ENCODE measurements around the gene SLC41A2. TPM values are rescaled to one million over a fixed set of nuclear protein-coding genes. Genes with fewer than 3 reads are reported as not detected.

The SLC41A2 gene
- total RNA-seq, 1 experiment from 2014 or later = 3.8 TPM

DNA sequence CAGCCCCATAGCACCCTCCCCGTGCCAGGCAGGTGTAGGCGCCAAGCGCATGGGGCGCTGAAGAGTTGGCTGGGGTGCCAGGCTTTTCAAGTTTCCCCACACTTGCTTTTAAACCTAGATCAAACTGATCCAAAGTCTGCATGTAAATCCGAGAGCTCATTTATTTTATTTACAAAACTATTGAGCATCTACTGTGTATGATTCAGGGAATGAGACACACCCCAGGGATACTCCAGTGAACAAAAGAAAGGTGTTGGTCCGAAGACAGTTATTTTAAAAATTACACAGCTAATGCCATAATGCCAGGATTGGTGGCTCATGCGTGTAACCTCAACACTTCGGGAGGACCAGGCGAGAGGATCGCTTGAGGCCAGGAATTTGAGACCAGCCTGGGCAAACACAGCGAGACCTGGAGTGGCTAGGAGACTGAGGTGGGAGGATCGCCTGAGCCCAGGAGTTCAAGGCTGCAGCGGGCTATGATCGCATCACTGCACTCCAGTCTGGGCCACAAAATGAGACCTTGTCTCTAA, 780 bp upstream of the SLC41A2 start:
- H3K9me3 Mint-ChIP-seq = no peaks in the 10 kb centered on the region
- peaks cover 42% of the 10 kb centered on the region for H3K27me3 Mint-ChIP-seq (ENCODE audit: low read depth)
- peaks cover 24% of the 10 kb centered on the region for H3K4me1 Mint-ChIP-seq
- H3K36me3 Mint-ChIP-seq = no peaks in the 10 kb centered on the region
- H3K4me3 Mint-ChIP-seq = peak overlapping the region; percentile 82
- no peak for DNase-seq (ENCODE audit: low spot score)
- TF ChIP-seq MAX (CRISPR knock-in tag; IDR thresholded peaks at IDR 0.05) = no peak
- TF ChIP-seq, protein P1, sequence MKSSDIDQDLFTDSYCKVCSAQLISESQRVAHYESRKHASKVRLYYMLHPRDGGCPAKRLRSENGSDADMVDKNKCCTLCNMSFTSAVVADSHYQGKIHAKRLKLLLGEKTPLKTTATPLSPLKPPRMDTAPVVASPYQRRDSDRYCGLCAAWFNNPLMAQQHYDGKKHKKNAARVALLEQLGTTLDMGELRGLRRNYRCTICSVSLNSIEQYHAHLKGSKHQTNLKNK (CRISPR knock-in tag; IDR thresholded peaks at IDR 0.05) = no peak
- no peak for TF ChIP-seq TCF7 (CRISPR knock-in tag; IDR thresholded peaks at IDR 0.05; ENCODE audit: low read depth)
- TF ChIP-seq ZNF219 (CRISPR knock-in tag; IDR thresholded peaks at IDR 0.05; ENCODE audit: borderline replicate concordance) = no peak
- TF ChIP-seq, protein P2, sequence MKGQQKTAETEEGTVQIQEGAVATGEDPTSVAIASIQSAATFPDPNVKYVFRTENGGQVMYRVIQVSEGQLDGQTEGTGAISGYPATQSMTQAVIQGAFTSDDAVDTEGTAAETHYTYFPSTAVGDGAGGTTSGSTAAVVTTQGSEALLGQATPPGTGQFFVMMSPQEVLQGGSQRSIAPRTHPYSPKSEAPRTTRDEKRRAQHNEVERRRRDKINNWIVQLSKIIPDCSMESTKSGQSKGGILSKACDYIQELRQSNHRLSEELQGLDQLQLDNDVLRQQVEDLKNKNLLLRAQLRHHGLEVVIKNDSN (CRISPR knock-in tag; IDR thresholded peaks at IDR 0.05) = no peak
- no peak for TF ChIP-seq ESRRA (CRISPR knock-in tag; IDR thresholded peaks at IDR 0.05; ENCODE audit: borderline replicate concordance)
- no peak for TF ChIP-seq ZNF263 (CRISPR knock-in tag; IDR thresholded peaks at IDR 0.05; ENCODE audit: low read depth)
- TF ChIP-seq NR3C1 (CRISPR knock-in tag; conservative IDR thresholded peaks at IDR 0.05; ENCODE audit: low read depth) = no peak
- TF ChIP-seq PRDM15 (CRISPR knock-in tag; IDR thresholded peaks at IDR 0.05) = no peak
- TF ChIP-seq, protein P3, sequence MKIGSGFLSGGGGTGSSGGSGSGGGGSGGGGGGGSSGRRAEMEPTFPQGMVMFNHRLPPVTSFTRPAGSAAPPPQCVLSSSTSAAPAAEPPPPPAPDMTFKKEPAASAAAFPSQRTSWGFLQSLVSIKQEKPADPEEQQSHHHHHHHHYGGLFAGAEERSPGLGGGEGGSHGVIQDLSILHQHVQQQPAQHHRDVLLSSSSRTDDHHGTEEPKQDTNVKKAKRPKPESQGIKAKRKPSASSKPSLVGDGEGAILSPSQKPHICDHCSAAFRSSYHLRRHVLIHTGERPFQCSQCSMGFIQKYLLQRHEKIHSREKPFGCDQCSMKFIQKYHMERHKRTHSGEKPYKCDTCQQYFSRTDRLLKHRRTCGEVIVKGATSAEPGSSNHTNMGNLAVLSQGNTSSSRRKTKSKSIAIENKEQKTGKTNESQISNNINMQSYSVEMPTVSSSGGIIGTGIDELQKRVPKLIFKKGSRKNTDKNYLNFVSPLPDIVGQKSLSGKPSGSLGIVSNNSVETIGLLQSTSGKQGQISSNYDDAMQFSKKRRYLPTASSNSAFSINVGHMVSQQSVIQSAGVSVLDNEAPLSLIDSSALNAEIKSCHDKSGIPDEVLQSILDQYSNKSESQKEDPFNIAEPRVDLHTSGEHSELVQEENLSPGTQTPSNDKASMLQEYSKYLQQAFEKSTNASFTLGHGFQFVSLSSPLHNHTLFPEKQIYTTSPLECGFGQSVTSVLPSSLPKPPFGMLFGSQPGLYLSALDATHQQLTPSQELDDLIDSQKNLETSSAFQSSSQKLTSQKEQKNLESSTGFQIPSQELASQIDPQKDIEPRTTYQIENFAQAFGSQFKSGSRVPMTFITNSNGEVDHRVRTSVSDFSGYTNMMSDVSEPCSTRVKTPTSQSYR (CRISPR knock-in tag; IDR thresholded peaks at IDR 0.05) = no peak
- TF ChIP-seq, protein P4, sequence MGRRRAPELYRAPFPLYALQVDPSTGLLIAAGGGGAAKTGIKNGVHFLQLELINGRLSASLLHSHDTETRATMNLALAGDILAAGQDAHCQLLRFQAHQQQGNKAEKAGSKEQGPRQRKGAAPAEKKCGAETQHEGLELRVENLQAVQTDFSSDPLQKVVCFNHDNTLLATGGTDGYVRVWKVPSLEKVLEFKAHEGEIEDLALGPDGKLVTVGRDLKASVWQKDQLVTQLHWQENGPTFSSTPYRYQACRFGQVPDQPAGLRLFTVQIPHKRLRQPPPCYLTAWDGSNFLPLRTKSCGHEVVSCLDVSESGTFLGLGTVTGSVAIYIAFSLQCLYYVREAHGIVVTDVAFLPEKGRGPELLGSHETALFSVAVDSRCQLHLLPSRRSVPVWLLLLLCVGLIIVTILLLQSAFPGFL (CRISPR knock-in tag; IDR thresholded peaks at IDR 0.05; ENCODE audit: borderline replicate concordance) = no peak
- TF ChIP-seq MYBL2 (CRISPR knock-in tag; IDR thresholded peaks at IDR 0.05) = no peak
- no peak for TF ChIP-seq OVOL2 (CRISPR knock-in tag; IDR thresholded peaks at IDR 0.05; ENCODE audit: borderline replicate concordance)
- TF ChIP-seq, protein P5, sequence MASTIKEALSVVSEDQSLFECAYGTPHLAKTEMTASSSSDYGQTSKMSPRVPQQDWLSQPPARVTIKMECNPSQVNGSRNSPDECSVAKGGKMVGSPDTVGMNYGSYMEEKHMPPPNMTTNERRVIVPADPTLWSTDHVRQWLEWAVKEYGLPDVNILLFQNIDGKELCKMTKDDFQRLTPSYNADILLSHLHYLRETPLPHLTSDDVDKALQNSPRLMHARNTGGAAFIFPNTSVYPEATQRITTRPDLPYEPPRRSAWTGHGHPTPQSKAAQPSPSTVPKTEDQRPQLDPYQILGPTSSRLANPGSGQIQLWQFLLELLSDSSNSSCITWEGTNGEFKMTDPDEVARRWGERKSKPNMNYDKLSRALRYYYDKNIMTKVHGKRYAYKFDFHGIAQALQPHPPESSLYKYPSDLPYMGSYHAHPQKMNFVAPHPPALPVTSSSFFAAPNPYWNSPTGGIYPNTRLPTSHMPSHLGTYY (CRISPR knock-in tag; IDR thresholded peaks at IDR 0.05) = no peak
- TF ChIP-seq NR1H2 (CRISPR knock-in tag; IDR thresholded peaks at IDR 0.05) = no peak
- CTCF ChIA-PET = interaction anchor here (0.7 to 2.8 kb wide), 7 partner anchors 28 to 709 kb away, joined by 3 to 12 read pairs (median 3); partner anchors contain the start of gene NOPCHAP1
- ATAC-seq = no peak
- POLR2A ChIA-PET = no interaction called here
- no peak overlapping the region for H3K27ac Mint-ChIP-seq
